Measurements from ENCODE around the gene ALPI.

Gene ALPI

DNA sequence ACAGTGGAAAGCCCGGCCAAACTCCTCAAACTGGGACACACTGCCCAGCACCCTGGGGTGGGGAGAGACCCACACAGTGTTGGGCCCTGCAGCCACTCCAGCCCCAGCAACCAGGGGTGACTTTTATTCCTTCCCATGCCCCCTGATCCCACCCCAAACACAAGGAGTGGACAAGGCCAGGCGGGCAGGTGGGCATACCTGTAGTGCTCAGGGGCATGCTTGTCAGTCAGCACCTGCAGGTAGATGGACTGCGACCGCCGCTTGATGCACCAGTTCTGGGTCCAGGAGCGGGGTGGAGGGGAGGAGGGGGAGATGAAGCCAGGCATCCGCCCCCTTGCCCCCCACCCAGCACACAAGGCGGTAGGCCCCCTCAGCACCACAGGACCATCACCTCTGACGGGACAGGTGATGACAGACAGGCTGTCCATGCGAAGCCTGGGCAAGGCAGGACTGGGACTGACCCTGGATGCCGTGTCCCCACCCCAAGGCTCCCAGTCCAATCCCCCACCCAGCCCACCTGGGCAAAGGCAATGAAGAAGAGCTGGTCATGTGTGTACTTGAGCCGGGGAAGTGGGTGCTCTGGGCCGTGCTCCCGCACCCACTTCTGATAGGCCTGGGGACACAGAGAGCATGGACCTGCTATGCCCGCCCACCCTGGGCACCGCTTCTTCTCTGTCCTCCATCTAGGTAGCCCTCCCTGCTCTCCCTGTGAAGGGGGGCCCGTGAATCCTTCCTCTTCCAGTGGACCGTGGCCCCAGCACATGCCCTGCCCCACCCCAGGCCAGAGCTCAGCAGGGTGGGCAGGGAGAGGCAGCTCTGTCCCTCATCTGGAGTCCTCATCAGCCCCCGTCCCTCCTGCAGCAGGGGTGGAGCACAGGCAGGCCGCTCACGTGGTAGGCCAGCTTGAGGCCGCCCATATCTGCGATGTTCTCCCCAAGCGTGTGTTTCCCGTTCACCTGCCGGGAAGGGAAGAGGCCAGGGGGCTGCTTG lies 24.5 kb downstream of the ALPI start:
- TF ChIP-seq, protein P1, sequence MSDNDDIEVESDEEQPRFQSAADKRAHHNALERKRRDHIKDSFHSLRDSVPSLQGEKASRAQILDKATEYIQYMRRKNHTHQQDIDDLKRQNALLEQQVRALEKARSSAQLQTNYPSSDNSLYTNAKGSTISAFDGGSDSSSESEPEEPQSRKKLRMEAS (IDR thresholded peaks at IDR 0.05; ENCODE audit: low read depth, low read length): no peak
- TF ChIP-seq POLR2A (IDR thresholded peaks at IDR 0.05; ENCODE audit: extremely low read depth, insufficient read length) (no peak), MYC (IDR thresholded peaks at IDR 0.05; ENCODE audit: low read depth, low read length) (no peak)
- TF ChIP-seq, protein P2, sequence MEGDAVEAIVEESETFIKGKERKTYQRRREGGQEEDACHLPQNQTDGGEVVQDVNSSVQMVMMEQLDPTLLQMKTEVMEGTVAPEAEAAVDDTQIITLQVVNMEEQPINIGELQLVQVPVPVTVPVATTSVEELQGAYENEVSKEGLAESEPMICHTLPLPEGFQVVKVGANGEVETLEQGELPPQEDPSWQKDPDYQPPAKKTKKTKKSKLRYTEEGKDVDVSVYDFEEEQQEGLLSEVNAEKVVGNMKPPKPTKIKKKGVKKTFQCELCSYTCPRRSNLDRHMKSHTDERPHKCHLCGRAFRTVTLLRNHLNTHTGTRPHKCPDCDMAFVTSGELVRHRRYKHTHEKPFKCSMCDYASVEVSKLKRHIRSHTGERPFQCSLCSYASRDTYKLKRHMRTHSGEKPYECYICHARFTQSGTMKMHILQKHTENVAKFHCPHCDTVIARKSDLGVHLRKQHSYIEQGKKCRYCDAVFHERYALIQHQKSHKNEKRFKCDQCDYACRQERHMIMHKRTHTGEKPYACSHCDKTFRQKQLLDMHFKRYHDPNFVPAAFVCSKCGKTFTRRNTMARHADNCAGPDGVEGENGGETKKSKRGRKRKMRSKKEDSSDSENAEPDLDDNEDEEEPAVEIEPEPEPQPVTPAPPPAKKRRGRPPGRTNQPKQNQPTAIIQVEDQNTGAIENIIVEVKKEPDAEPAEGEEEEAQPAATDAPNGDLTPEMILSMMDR (IDR thresholded peaks at IDR 0.05; ENCODE audit: low read depth, low read length): no peak
- no peak overlapping the region for H3K4me3 ChIP-seq (ENCODE audit: low read depth, low read length)
- no peak for DNase-seq (ENCODE audit: low read depth)

DNA sequence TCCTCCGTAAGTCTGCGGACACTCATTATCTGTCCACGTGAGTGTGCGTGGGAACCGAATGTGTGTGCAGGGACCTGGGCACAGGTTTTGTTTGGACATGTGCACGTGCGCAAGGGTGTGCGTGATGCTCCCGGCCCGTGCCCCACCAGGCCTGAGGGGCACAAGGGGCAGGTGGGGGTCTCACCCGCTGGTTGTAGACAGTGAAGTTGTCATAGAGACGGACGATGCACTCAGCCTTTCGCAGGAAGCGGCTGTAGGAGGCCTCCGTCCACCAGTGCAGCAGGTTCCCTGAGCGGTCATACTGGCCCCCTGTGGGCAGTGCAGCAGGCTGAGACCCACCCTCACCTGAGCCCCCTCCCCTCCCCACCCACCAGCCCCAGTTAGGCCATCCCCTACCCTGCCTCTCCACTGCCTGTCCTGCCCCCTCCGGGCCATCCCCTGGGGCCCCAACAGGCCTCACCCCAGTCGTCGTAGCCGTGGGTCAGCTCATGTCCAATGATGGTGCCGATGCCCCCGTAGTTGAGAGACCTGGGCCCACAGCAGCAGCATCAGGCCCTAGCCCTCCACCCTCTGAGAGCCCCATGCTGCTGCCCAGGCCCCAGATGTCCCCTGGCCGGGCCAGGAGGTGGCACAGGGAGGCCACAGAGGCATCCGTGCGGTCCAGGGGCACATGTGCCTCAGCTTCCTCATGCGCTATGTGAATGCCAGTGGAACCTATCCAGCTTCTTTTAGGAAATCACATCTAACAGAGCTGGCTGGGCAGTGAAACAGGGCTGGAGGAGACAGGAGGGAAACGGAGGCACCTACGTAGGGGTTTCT lies 25.6 kb downstream of the ALPI start:
- H3K4me3 ChIP-seq (ENCODE audit: low read depth, low read length): no peak overlapping the region
- TF ChIP-seq, protein P1 (IDR thresholded peaks at IDR 0.05; ENCODE audit: low read depth, low read length): no peak
- TF ChIP-seq POLR2A (IDR thresholded peaks at IDR 0.05; ENCODE audit: extremely low read depth, insufficient read length) (no peak), MYC (IDR thresholded peaks at IDR 0.05; ENCODE audit: low read depth, low read length) (no peak)
- TF ChIP-seq, protein P2 (IDR thresholded peaks at IDR 0.05; ENCODE audit: low read depth, low read length): no peak
- DNase-seq (ENCODE audit: low read depth): no peak

DNA sequence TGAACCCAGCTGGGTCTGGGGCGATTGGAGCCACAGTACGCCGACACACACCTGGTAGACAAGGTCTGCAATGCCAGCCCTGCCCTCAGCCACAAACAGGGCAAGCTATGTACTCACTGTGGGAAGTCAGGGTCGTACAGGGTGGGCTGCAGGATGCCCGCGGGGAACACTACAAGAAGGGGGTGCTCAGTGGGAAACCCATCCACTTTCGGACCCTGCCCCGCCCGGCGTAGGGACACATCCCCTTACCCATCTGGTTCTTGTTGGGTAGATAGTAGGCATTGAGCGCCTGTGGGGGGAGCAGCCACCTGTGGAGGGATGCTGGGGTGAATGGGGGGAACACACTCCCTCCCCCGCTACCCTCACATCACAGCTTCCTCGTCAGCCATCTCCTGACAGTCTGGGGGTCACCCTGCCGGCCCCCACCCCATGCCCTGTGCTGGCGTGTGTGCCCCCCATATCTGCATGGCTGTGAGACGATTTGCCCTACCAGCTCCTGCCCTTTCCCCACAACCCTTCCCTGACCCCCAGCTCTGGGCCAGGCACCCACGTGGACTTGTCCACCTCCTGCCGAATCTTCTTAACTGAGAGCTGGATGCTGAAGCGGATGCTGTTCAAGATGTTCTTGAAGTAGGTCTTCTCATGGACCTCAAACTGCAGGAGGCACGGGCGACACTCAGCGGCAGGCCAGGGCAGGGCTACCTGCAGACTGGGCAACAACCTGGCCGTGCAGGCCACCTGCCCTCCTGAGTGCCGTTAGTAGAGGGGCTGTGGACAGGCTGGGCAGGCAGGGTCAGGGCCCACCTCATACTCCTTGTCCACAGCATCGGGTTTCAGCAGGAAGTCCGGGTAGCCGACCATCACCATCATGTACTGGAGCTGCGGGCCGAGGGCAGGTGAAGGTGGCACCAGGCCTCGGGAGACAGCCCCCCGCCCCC lies 26.6 kb downstream of the ALPI start:
- DNase-seq (ENCODE audit: low read depth): no peak
- no peak overlapping the region for H3K4me3 ChIP-seq (ENCODE audit: low read depth, low read length)
- TF ChIP-seq MYC (IDR thresholded peaks at IDR 0.05; ENCODE audit: low read depth, low read length) (no peak), POLR2A (IDR thresholded peaks at IDR 0.05; ENCODE audit: extremely low read depth, insufficient read length) (no peak)
- TF ChIP-seq, protein P2 (IDR thresholded peaks at IDR 0.05; ENCODE audit: low read depth, low read length): no peak
- TF ChIP-seq, protein P1 (IDR thresholded peaks at IDR 0.05; ENCODE audit: low read depth, low read length): no peak

DNA sequence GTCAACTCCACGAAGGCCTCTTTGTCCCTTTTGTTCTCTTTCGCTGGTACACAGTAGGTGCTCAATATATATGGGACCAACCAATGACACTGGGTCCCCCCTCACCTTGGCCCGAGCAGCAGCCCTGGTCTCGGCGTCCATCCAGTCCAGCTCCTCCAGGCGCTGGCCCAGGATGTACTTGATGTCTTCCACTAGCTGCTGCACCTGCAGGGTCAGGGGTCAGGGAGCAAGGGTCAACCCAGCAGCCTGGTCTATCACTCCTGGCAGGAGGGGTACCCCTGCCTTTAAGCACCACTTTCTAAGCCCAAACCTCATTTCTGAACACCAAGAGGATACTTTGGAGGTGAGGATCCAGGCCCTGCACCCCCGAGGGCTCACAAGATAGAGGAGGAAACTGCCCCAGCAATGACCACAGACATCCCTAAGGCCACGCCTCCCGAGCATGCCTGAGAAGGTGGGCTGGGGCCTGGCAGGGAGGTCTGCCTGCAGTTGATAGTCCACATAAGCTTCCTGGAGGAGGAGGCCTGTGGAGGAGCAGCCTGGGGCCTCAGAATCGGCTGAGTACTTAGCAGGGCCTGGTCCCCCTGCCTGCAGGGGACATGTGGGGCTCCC lies 27.5 kb downstream of the ALPI start:
- no peak overlapping the region for H3K4me3 ChIP-seq (ENCODE audit: low read depth, low read length)
- TF ChIP-seq MYC (IDR thresholded peaks at IDR 0.05; ENCODE audit: low read depth, low read length): no peak
- TF ChIP-seq, protein P1 (IDR thresholded peaks at IDR 0.05; ENCODE audit: low read depth, low read length): no peak
- no peak for TF ChIP-seq POLR2A (IDR thresholded peaks at IDR 0.05; ENCODE audit: extremely low read depth, insufficient read length)
- TF ChIP-seq, protein P2 (IDR thresholded peaks at IDR 0.05; ENCODE audit: low read depth, low read length): no peak
- DNase-seq (ENCODE audit: low read depth): no peak

Measured in NB4 (cell line).